ENCODE data around the gene MADD. TPM values are rescaled to one million over a fixed set of nuclear protein-coding genes. Genes with fewer than 3 reads are reported as not detected.
"Not testable (repeated sequence)": the region's sequence is repeated elsewhere in the genome, so short reads cannot be mapped to it uniquely, and the experiment has no call there.

MADD gene
- total RNA-seq, 1 experiment from 2014 or later: 7.8 TPM

DNA sequence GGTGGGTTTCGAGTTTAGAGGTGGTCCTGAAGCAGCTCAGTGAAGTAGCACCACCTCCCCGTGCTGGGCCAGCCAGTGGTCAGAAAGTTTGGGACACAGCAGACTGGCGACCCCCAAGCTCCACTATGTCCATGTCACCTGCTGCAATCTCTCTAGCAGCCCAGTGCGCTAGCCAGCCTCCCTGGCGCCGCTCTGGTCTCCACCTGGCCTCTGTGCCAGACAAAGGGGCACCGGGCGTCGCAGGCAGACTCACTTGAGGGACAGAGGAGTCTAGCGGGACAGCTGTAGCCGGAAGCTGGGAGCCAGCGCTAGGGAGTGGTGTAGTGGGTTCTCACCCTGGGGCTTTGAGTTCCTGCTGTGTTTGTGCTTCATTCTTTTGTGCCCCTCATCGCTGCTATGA is 57.1 kb downstream of the MADD start:
- H3K4me3 ChIP-seq: no peak overlapping the region
- H3K9me3 ChIP-seq: no peaks in the 10 kb centered on the region
- DNase-seq: no peak
- H3K27me3 ChIP-seq: no peaks in the 10 kb centered on the region
- no peaks in the 10 kb centered on the region for H3K36me3 ChIP-seq

DNA sequence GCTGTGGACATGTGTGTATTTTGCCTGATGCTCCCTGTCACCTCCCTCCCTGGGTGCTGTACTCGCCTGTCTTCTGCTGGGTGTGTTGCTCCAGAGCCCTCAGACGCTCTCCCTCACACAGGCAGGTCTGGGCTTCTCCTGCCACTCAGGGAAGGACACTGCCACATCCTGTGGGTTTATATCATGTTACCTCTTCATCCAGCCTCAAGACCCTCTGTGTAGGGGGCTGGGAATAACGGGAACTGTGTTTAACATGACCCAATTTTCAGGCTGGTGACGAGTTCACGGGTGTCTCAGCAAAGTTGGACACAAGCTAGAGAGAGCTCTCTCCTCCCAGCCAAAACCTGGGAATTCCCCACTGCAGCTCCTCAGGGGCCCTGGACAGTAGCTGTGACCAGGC is 58.0 kb downstream of the MADD start:
- DNase-seq: no peak
- no peak overlapping the region for H3K4me3 ChIP-seq
- H3K9me3 ChIP-seq: no peaks in the 10 kb centered on the region

DNA sequence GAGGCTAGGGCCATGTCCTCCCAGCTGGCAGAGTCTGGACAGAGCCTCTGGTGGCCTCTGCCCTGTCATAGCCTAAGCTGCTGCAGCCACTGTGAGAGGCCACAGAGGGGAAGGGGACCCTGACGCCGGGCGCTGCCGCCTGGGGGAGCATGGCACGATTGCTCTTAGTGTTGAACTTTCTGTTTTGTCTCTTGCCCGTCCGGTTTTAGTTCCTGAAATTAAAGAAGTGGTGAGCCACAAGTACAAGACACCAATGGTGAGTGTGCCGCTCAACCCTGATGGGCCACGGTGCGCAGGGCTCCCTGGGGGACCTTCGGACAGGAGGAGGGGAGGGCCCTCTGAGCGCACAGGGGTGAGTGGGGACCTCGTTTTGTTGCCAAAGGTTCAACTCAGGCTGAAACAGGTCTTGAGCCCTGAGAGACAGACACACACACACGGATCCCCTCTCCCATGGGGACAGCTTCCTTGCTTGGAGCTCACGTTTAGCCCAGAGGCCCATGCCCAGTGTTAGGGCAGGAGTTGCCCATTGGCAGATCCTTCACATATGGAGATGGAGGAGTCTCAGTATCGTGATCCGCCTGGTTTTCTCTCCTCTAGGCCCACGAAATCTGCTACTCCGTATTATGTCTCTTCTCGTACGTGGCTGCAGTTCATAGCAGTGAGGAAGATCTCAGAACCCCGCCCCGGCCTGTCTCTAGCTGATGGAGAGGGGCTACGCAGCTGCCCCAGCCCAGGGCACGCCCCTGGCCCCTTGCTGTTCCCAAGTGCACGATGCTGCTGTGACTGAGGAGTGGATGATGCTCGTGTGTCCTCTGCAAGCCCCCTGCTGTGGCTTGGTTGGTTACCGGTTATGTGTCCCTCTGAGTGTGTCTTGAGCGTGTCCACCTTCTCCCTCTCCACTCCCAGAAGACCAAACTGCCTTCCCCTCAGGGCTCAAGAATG is 58.8 kb downstream of the MADD start:
- DNase-seq: no peak
- H3K36me3 ChIP-seq: no peaks in the 10 kb centered on the region
- no peak overlapping the region for H3K4me3 ChIP-seq
- no peaks in the 10 kb centered on the region for H3K9me3 ChIP-seq
- no peaks in the 10 kb centered on the region for H3K27me3 ChIP-seq

More for the DNA sequence above, 58.0 kb downstream of the MADD start:
- H3K27me3 ChIP-seq: no peaks in the 10 kb centered on the region
- H3K36me3 ChIP-seq: no peaks in the 10 kb centered on the region

DNA sequence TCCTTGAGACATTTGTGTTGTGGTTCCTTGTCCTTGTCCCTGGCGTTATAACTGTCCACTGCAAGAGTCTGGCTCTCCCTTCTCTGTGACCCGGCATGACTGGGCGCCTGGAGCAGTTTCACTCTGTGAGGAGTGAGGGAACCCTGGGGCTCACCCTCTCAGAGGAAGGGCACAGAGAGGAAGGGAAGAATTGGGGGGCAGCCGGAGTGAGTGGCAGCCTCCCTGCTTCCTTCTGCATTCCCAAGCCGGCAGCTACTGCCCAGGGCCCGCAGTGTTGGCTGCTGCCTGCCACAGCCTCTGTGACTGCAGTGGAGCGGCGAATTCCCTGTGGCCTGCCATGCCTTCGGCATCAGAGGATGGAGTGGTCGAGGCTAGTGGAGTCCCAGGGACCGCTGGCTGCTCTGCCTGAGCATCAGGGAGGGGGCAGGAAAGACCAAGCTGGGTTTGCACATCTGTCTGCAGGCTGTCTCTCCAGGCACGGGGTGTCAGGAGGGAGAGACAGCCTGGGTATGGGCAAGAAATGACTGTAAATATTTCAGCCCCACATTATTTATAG is 59.6 kb downstream of the MADD start:
- Histone ChIP-seq H3K27me3 (no peaks in the 10 kb centered on the region), H3K36me3 (no peaks in the 10 kb centered on the region), H3K4me3 (no peak overlapping the region), H3K9me3 (no peaks in the 10 kb centered on the region)
- DNase-seq: no peak

DNA sequence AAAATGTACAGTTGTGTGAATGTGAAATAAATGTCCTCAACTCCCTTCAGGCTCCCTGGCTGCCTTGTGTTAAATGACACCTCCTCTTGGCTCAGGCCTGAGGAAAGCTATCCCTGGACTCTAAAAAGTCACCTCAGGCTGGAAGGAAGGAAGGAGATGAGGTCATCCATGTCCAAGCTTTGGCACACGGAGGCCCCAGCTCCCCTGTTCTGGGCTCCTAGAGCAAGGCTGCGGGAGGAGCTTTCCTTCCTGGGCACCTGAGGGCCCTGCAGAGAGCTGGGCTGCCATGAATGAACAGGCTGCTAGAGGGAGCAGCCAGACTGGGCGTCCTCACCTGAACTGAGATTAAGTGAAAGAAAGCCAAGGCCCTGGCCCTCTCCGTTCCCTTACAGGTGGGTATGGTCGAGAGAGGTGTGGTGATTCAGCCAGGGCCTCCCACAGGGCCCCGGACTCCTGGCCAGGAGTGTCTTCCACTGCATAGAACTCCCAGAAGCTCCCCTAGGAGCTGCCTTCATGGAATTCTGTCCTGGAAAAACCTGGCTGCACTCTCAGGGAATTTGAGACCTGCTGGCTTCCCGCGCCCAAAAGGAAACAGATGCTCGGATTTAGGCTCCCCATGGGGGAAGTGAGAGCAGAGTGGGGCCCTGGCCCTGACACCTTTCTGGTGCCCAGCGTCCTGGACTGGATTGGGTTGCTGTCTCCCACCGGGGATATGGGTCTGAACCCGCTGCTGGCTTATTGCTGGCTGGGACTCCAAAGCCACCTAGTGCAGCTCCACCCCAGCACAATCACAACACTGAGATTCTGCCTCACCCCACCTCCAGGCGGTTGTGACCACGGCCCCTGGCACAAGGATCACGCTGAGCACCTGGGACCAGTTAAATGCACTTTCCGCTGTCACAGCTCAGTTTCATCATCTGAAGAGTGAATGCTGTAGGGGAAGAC is 60.3 kb downstream of the MADD start:
- DNase-seq: no peak
- Histone ChIP-seq H3K9me3 (no peaks in the 10 kb centered on the region), H3K4me3 (no peak overlapping the region), H3K36me3 (no peaks in the 10 kb centered on the region), H3K27me3 (no peaks in the 10 kb centered on the region)

DNA sequence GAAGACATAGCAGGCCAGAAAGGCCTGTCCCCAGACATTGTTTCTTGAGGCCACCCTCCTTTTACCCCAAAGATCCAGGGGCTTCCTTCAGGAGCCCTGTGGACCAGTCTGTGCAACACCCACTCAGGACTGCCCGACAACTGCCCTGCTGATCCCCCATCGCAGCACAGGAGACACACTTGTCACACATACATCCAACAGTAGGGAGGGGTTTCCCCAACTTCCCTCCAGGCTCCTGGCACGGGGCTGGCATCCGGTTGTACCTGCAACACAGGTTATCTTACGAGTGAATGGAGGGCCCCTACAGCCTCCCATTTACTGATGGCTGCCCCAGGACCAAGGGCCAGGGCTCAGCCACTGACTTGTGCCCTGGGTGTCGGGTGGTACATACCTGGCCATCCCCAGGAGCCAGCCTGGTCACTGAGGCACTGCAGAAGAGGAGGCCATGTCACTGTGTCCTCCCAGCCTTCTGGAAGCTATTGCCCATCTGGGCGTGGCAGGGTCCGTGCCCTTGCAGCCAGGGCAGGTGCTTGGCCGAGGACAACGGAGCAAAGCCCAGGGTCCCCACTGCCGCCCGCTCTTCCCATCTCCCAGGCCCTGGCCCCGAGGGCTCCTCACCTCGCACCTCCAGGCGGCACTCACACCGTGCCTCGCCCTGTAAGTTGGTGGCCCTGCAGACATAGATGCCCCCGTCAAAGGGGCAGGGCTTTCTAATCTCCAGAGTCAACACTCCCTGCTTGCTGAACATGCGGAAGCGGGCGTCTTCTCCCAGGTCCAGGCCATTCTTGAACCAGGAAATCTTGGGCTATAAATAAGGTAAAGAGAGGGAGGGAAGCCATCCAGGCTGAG is 61.7 kb downstream of the MADD start:
- DNase-seq: no peak
- no peaks in the 10 kb centered on the region for H3K27me3 ChIP-seq
- H3K4me3 ChIP-seq: no peak overlapping the region
- no peaks in the 10 kb centered on the region for H3K9me3 ChIP-seq
- H3K36me3 ChIP-seq: no peaks in the 10 kb centered on the region

DNA sequence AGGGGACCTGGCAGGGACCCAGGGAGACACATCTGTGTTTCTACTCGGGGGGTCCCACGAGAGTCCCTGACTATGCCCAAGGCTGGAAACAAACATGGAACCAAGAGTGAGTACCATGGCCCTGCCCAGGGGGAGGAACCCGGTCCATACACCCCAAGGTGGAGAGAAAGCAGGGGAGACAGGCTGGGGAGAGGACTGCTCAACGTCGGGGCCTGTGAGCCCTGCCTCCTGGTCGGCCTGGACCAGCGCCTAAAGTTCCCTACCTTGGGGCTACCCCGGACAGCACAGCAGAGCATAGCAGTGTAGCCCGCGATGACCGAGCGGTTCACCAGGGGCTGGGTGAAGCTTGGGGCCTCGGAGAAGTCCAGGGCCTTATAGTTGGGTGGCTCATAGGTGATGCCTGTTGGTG is 62.4 kb downstream of the MADD start:
- H3K27me3 ChIP-seq: no peaks in the 10 kb centered on the region
- no peak overlapping the region for H3K4me3 ChIP-seq
- no peaks in the 10 kb centered on the region for H3K9me3 ChIP-seq
- no peak for DNase-seq
- no peaks in the 10 kb centered on the region for H3K36me3 ChIP-seq

DNA sequence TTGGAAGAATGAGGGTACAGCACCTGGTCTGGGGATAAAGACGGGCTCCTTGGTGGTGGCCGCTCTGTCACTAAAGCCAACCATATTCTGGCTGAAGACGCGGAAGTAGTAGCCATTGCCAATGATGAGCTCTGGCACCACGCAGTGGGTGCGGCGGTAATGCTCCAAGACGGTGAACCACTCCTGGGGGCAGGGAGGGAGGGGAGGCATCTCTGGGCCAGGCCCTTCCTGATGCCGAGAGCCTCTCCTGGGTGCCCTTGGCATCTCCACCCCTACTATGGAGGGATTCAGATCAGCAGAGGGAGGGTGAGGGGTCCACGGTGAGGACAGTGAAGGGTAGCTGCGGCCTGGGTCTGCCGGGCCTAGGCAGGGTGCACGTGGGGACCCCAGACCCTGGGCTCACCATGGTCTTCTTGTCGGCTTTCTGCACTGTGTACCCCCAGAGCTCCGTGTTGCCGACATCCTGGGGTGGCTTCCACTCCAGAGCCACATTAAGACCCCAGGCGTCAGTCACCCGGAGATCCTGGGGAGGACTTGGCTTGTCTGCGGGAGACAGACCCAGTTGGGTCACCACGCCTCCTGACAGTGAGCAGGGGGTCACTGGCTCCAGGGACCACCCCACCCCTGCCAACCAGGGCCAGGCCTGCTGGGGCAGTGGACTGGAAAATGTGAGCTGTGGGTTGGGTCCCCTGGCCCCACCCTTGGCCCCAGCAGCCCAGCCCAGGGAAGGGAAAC is 63.0 kb downstream of the MADD start:
- DNase-seq: no peak
- no peaks in the 10 kb centered on the region for H3K36me3 ChIP-seq
- no peak overlapping the region for H3K4me3 ChIP-seq
- no peaks in the 10 kb centered on the region for H3K27me3 ChIP-seq
- H3K9me3 ChIP-seq: no peaks in the 10 kb centered on the region

DNA sequence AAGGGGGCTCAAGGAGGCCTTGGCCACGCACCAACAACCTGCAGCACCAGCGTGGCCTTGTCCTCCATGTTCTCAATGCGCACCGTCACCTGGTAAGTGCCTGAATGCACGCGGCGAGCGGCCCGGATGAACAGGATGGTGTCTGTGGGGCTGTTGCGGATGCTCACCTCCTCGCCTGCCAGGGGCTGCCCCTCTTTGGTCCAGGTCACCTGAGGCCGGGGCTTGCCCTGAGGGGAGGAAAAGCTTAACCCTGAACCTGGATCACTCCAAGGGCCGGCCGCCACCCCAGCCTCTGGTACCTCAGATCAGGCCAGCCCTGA is 63.6 kb downstream of the MADD start:
- no peaks in the 10 kb centered on the region for H3K36me3 ChIP-seq
- no peaks in the 10 kb centered on the region for H3K9me3 ChIP-seq
- no peak overlapping the region for H3K4me3 ChIP-seq
- no peaks in the 10 kb centered on the region for H3K27me3 ChIP-seq
- no peak for DNase-seq

DNA sequence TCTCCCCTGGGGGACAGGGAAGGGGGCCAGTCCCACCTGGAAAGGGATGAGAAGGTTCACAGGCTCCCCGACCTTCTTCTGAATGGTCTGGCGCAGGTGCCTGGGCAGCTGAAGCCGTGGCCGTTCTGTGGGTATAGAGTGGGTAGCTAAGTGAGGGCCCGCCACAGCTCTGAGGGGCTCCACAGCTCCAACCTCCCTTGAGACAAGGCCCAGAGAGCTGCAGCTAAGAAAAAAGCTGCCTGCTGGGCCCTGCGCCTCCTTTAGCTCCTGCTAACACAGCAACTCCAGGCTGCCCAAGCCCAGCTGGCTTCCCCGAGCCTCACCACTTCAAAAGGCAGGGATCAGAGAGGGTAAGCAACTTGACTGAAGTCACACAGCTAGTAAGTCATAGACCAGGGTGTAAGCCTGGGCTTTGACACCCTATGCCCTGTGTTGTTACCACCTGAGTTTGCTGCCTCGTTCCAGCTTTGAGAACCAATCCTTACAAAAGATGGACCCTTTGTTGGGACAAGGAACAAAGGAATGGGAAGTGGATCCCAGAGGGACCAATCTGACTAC is 64.0 kb downstream of the MADD start:
- Histone ChIP-seq H3K4me3 (no peak overlapping the region), H3K36me3 (no peaks in the 10 kb centered on the region), H3K27me3 (no peaks in the 10 kb centered on the region), H3K9me3 (no peaks in the 10 kb centered on the region)
- no peak for DNase-seq

DNA sequence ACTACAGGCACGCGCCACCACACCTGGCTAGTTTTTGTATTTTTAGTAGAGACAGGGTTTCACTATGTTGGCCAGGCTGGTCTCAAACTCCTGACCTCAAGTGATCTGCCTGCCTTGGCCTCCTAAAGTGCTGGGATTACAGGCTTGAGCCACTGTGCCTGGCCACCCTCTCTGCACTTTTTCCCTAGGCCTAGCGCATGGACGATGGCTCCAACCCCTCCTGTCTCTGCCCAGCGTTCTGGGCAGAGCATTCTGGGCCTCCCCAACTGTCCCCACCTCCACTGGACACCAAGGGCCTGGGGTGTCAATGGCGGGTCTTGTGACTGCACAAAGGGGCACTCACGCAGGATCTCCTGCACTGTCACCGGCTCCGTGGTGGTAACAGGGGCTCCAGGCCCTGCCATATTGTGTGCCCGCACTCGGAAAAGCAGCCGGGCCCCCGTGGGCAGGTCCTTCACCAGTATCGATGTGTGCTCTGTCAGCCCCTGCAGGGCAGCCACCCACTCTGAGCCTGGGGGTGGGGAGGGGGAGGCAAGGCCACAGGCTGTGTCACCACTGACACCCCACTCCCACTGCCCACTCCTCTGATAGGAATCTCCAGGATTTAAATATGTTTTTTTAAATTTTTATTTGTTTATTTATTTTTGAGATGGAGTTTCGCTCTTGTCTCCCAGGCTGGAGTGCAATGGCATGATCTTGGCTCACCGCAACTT is 64.9 kb downstream of the MADD start:
- H3K27me3 ChIP-seq, DNase-seq, H3K36me3 ChIP-seq, H3K9me3 ChIP-seq, H3K4me3 ChIP-seq: not testable (repeated sequence)

DNA sequence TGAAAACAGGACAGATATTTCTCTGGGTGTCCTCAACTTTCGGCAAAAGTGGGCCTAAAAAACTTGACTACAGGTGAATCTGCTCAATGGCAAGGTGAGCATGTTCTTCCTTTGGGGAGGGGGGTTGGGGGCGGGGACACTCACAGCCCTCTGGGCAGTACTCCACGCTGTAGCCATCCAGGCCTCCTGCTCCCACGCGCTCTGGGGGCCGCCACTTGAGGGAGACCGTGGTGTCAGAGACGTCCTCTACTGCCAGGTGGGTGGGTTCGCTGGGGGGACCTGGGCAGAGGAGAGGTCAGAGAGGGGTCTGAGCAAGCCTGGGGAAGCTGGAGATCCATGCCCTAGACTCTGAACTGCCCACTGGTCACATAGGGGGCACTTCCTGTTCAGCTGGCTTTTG is 65.8 kb downstream of the MADD start:
- no peaks in the 10 kb centered on the region for H3K9me3 ChIP-seq
- no peaks in the 10 kb centered on the region for H3K36me3 ChIP-seq
- no peak for DNase-seq
- H3K27me3 ChIP-seq: no peaks in the 10 kb centered on the region
- no peak overlapping the region for H3K4me3 ChIP-seq

DNA sequence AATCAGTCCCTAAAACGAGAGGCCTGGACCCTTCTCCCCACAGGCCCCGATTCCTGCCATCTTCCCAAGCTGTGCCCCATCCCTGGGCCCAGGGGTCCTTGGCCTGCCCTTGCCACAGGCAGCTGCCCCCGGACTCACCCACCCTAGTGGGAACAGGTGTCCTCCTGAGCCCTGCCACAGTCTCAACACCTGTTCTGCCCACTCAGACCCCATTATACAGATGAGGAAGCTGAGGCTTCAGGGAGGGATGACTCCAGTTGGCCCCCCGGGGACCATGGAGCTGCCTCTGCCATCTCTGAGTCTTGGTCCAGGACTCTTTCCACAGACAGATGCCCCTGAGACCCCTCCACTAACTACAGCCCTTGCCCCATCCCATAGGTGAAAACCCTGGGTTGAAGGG is 66.7 kb downstream of the MADD start:
- DNase-seq: no peak
- Histone ChIP-seq H3K9me3 (no peaks in the 10 kb centered on the region), H3K4me3 (no peak overlapping the region), H3K27me3 (no peaks in the 10 kb centered on the region), H3K36me3 (no peaks in the 10 kb centered on the region)

DNA sequence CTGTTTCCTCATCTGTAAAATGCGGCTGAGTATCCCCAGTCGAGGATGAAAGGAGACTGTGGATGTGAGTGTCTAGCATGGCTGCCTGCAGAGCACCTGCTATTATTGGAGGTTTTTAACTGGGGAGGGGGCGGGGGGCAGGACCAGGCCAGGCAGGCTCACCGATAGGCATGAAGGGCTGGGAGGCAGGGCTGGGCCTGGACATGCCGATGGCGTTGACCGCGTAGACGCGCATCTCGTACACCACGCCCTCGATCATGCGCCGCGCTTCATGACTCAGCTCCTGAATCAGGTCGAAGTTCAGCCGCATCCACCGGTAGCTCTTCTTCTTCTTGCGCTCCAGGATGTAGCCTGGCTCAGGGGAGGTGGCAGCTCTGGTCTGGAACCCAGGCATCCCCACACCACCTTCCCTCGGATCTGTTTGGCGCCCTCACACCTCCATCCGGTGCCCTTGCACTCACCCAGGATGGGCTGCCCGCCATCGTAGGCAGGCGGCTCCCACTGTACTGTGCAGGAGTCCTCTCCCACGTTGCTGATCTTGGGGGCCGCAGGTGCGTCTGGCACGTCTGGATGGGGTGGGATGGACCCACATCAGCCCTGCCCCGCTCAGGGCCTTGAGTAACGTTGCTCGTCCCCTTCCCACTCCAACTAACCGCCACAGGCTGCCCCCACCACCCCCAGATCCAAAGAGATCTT is 67.4 kb downstream of the MADD start:
- no peak for DNase-seq
- H3K27me3 ChIP-seq: no peaks in the 10 kb centered on the region
- H3K4me3 ChIP-seq: no peak overlapping the region
- no peaks in the 10 kb centered on the region for H3K9me3 ChIP-seq
- no peaks in the 10 kb centered on the region for H3K36me3 ChIP-seq
